Measurements from ENCODE around the gene TNS2. TPM values are rescaled to one million over a fixed set of nuclear protein-coding genes. Genes with fewer than 3 reads are reported as not detected.

Gene TNS2
- polyA plus RNA-seq, 3 donors: 53.4 to 562 (median 225) TPM

GRCh38 chr12:53053218-53054111, 3.6 kb downstream of the TNS2 start:
- no peak overlapping the region for H3K27ac ChIP-seq (ENCODE audit: low read depth, low read length)
- WGBS, 3 donors: 22 to 37% (median 36%) methylated on average over 11 to 16 of the region's 16 CpGs

GRCh38 chr12:53054112-53054878, 4.4 kb downstream of the TNS2 start:
- WGBS, 3 donors: 7 to 13% (median 10%) methylated on average over 43 to 48 of the region's 48 CpGs
- no peak overlapping the region for H3K27ac ChIP-seq (ENCODE audit: low read depth, low read length)

- H3K27ac ChIP-seq (ENCODE audit: low read depth, low read length): no peak overlapping the region
- 80 to 85% (median 81%) methylated on average over 15 of the region's 15 CpGs for WGBS, 3 donors
Observed at GRCh38 chr12:53055471-53056266, 5.8 kb downstream of the TNS2 start.

- H3K27ac ChIP-seq (ENCODE audit: low read depth, low read length): no peak overlapping the region
- WGBS, 3 donors: 81 to 92% (median 88%) methylated on average over 5 of the region's 5 CpGs
Observed at GRCh38 chr12:53056296-53056695, 6.4 kb downstream of the TNS2 start.

GRCh38 chr12:53056901-53057300, 7.0 kb downstream of the TNS2 start:
- no peak overlapping the region for H3K27ac ChIP-seq (ENCODE audit: low read depth, low read length)
- WGBS, 3 donors: 93 to 95% (median 94%) methylated on average over 7 of the region's 7 CpGs

GRCh38 chr12:53057816-53058500, 8.1 kb downstream of the TNS2 start:
- no peak overlapping the region for H3K27ac ChIP-seq (ENCODE audit: low read depth, low read length)
- 85 to 88% (median 87%) methylated on average over 13 of the region's 13 CpGs for WGBS, 3 donors

GRCh38 chr12:53058674-53059433, 9.0 kb downstream of the TNS2 start:
- H3K27ac ChIP-seq (ENCODE audit: low read depth, low read length): no peak overlapping the region

GRCh38 chr12:53059434-53060063, 9.7 kb downstream of the TNS2 start:
- H3K27ac ChIP-seq (ENCODE audit: low read depth, low read length): no peak overlapping the region
- 87 to 90% (median 88%) methylated on average over 21 to 24 of the region's 24 CpGs for WGBS, 3 donors

More at GRCh38 chr12:53058674-53059433, 9.0 kb downstream of the TNS2 start:
- WGBS, 3 donors: 82 to 87% (median 83%) methylated on average over 30 to 35 of the region's 35 CpGs

- WGBS, 3 donors: 84 to 87% (median 86%) methylated on average over 15 to 17 of the region's 17 CpGs
- no peak overlapping the region for H3K27ac ChIP-seq (ENCODE audit: low read depth, low read length)
Observed at GRCh38 chr12:53060064-53060720, 10.3 kb downstream of the TNS2 start.

- 36 to 58% (median 56%) methylated on average over 18 of the region's 18 CpGs for WGBS, 3 donors
- H3K27ac ChIP-seq (ENCODE audit: low read depth, low read length): no peak overlapping the region
Observed at GRCh38 chr12:53060721-53061276, 10.9 kb downstream of the TNS2 start.

GRCh38 chr12:53061404-53062010, 11.6 kb downstream of the TNS2 start:
- H3K27ac ChIP-seq (ENCODE audit: low read depth, low read length): no peak overlapping the region
- WGBS, 3 donors: 26 to 87% (median 83%) methylated on average over 5 of the region's 5 CpGs

GRCh38 chr12:53062011-53062961, 12.4 kb downstream of the TNS2 start:
- no peak overlapping the region for H3K27ac ChIP-seq (ENCODE audit: low read depth, low read length)
- 59 to 67% (median 67%) methylated on average over 20 of the region's 20 CpGs for WGBS, 3 donors

- WGBS, 3 donors: 67 to 78% (median 71%) methylated on average over 14 of the region's 14 CpGs
- H3K27ac ChIP-seq (ENCODE audit: low read depth, low read length): no peak overlapping the region
Observed at GRCh38 chr12:53062977-53063707, 13.3 kb downstream of the TNS2 start.

All from adipose tissue (tissue), 3 donors.